HT1080 (cell line): ENCODE measurements around the gene IDH2. TPM values are rescaled to one million over a fixed set of nuclear protein-coding genes. Genes with fewer than 3 reads are reported as not detected.
"Not testable (repeated sequence)": the region's sequence is repeated elsewhere in the genome, so short reads cannot be mapped to it uniquely, and the experiment has no call there.

Source experiments
- DNase-seq: peaks from one replicate; pipeline ENCODE4 v3.0.0-alpha.2; 2015; ENCODE audit warnings: low read depth
- total RNA-seq: library from RNA; depleted of rRNA; stranded (reverse); fragments of >200 nt; shearing (Covaris generic); gene quantifications from 2 replicates; pipeline ENCODE4 v1.2.3, GENCODE V29; 2014

The IDH2 gene
- total RNA-seq, 1 experiment from 2014 or later: 7.7 TPM

DNA sequence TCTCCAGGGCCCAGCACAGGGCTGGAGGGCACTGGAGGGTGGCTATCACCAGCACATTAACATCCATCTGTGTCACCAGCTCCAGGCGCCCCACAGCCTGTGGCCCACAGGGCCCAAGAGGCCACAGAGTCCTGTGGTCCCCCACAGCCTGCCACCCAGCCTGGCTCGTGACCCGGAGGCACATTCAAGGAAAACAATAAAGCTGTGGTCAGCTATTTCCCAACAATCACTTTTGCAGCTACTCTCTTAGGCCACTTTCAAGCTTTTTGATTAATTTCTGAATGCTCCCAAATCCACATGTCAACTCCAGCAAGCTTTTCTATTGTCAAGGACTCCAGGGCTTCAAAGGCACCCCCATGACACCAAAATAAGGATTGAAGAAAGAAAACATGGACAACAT lies 16.7 kb downstream of the IDH2 start:
- no peak for DNase-seq

DNA sequence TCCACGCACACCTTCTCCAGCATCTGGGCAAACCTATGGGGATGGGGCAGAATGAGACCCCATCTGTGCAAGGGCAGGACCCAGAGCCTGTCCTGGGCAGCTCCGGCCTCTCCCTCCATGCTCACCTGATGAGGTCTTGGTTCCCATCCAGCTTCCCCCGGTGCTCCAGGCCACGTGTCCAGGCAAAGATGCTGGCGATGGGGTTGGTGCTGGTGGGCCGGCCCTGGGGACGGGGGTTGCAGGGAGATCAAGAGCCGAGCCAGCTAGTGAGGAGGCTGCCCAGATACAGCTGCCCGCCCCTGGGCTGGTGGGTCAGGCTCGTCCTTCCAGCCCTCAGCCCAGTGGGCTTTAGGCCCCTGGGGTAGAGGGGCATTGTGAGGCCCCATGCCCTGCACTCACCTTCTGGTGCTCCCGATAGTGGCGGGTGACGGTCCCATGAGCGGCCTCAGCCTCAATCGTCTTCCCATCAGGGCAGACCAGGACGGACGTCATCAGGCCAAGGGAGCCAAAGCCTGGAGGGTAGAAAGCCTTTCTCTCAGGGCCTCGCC lies 17.3 kb downstream of the IDH2 start:
- DNase-seq: no peak

DNA sequence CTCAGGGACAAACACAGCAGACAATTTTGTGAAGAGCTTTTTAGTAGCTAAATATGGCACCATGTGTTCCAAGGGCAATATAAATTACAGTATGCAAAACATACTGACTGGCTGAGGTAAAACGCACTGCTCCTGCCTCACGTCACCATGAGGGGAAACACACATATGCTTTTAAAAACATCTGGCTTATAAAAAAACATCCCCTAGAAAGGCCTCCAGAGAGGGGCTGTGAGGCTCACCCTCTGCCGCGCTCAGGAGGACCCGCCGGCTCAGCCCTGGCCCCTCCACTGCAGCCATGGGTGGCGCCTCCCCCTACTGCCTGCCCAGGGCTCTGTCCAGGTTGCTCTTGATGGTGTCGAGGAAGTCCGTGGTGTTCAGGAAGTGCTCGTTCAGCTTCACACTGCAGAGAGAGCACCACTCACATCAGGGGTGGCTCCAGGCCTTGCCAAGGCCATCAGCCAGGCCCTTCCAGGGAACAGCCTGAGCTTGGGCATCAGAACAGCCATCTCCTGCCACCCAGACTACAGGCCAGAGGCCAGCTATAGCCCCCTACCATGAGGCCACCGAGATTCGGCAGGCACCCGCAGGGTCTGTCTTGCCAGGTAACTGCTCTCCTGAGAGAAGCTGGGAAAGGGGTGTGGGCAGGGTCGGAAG lies 18.2 kb downstream of the IDH2 start:
- DNase-seq: no peak

DNA sequence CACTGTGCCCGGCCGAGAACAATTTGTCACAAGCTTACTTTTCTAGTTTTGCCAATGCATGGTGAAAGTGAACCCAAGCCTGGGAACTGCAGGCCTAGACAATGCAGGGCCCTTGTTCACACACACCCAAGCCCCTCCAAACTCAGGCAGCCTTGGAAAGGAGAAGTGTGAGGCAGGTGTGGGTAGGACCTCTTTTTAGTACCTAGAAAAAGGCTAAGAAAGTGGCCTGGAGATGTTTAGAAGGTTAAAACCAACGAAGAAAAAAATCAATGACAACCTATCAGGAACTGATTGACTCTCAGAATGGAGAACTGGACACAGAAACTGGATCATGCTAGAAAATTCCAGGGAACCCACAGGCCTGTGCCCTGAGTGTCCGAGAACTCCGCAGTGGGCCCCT lies 18.8 kb downstream of the IDH2 start:
- DNase-seq: no peak

DNA sequence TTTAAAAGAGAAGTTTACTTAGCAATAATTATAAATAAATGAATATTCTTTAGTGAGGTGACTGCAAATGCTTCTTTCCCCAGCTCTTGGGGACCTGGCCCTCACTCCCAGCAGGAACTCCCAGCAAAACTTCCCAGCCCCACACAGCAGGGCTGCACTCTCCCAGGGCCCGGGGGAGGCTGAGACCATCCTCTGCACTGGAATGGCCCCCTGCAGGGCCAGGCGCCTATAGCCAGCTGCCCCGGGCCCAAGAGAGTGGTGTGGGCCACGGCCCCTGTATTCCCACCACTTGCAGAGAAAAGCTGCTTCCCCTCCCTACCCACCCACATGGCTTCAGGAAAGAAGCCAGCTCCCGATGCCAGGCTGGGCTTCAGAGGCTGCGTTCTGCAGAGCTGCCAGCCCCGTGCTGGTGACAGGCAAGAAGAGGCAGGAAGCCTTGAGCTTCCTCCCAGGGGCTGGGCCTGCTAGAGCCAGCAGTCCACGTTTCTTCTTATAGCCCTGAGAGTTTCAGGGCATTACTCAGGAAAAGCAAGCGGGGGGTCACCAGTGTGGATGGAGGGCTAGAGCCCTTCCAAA lies 20.0 kb downstream of the IDH2 start:
- no peak for DNase-seq

DNA sequence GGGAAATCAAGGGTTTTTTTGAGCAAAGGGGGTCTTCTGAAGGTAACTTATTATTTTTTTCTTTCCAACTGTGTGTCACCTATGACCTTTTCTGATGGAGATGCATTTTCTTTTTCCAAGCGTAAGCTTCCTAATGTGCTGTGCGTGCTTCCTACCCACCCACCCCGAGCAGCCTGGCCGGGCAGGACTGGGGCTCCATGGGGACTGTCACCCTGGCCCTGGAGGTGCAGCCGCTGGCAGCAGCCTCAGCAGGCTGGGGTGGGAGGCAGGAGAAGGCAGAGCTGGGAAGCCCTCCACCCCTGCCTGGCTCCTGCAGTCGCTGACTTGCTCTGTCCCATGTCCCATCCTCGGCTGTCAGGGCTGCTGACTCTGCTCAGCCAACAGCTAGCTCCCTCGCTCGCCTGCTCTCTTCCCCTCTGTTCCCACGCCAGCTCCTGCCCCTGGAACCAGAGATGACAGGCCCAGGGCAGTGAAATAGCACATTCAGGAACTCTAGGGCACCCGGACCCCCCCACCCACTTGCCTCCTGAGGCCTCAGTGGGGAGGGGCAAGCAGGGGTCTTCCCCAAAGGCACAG lies 21.4 kb downstream of the IDH2 start:
- DNase-seq: no peak

DNA sequence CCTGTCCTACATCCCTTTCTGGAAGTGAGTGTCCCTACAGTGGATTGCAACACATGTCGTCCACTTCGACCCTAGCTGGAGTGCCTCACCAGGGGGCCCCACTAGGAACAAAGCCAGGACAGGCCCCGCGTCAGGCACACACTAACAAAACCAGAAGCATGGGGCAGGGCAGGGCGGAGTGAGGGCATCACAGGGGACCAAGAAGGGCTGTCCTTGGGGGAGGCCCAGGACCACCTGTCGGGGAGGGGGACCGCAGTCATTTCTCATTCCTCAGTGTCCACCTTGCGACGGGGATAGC lies 21.9 kb downstream of the IDH2 start:
- no peak for DNase-seq

DNA sequence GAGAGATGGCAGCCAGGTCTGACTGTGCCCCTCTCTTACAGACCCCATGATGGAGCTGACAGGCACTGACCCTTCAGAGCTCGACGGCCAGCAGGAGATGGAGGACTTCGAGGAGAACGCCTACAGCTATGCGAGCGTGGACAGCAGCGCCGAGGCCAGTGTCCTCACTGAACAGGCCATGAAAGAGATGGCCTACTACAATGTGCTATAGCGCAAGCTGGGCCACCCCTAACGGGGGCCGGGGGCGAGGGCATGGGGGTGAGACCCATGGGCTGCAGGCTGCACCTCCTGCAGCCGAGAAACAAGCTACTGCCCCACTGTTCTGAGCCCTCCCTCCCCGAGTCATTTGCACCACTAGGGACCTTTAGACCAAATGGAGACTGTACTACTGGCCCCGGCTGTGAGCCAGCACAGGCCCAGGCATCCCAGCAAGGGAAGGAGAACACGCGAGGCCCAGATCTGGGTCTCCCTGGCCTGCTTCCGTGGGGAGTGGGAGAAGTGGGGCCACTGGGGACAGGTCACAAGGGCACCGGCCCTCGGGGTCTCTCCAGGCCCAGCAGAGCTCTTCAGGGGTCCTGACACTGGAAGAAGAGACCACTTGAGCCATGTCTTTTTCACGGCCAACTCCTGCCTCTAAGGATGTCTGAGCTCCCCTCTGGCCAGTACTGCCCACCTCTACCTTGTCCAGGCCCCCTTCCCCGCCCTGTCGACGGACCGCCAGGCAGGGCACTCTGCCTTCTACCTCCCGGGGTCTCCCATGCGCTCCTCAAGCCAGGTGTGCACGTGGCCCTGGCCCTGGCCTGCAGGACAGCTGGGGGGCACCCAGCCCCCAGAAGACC lies 22.4 kb downstream of the IDH2 start:
- DNase-seq: no peak

DNA sequence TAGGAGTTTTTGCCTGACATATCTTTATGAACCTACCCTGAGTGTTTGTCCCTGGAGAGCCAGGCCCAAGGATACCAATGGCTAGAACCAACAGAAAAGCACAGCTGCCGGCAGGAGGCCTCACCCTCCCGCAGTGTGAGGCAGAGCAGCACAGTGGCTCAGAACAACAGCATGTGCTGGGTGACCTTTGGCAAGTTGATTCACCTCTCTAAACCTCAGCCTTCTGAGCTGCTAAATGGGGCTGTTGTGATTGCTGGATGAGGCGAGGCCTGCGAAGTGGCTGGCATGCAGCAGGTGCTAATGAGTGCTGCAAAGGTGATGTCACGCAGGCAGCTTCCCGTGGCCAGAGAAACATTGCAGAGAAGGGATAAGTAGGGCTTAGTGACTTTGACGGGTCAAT lies 23.3 kb downstream of the IDH2 start:
- no peak for DNase-seq

DNA sequence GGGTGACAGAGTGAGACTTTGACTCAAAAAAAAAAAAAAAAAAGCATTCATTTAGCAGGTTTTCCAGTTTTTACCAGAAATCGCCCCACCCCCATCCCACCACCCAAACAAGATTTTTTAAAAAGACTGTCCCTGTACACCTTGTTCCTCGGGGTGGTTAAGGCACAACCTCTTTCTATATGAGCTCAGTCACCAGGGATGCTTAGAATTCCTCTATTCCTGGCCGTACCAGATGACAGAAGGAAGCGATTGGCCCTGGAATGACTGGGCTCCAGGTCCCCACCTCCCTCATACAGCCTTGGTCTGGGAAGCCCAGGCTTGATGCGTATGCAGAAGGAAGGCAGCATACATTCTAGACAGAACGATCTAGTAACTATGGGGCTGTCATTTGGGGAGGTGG lies 25.6 kb downstream of the IDH2 start:
- no peak for DNase-seq

DNA sequence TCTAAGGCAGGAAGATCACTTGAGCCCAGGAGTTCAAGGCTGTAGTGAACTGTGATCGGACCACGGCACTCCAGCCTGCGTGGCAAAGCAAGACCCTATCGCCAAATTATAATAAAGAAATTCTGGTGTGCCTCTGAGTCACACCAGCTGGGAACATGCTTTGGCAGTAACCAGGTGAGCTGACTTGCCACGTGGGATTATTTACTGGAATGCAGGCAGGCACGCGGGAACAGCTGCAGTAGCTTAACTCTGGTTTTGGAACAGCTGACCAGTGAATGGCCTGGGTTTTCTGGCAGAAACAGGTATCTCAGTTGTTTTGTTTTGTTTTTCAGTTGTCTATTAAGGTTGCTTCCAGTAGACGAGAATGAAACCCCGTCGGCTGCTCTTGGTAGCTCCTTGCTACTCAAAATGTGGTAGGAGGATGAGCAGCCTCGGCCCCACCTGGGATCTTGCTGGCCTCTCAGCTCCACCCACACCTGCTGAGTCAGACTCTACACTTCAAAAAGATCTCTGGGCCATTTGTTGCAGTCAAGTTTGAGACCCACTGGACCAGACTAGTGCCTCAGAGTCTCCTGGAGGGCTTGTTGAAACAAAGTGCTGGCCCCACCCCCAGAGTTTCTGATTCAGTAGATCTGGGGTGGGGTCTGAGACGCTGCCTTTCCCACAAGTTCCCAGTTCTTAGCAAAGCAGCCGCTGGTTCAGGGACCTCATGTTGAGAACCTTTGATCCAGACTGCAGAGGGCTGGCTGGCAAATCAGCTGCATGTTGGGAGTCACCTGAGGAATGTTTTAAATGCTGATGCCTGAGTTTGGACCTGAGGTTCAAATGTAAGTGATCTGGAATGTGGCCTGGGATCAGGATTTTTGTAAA lies 26.6 kb downstream of the IDH2 start:
- DNase-seq: no peak

DNA sequence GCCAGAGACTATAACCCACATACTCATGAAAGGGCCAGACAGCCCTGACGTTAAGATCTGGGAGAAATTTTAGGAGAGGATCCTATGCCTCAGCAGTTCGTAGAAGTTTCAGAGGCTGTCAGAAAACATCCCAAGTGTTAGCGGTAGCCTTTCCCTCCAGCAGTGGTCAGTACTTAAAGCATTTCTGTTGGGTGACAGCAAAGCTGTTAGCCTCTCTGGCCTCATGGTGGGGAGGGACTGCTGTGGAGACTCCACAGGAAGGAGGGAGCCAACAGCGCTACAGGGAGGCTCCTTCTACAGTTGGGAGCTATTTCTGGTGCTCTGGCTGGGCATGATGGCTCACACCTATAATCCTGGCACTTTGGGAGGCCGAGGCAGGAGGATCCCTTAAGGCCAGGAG lies 27.4 kb downstream of the IDH2 start:
- DNase-seq: no peak

DNA sequence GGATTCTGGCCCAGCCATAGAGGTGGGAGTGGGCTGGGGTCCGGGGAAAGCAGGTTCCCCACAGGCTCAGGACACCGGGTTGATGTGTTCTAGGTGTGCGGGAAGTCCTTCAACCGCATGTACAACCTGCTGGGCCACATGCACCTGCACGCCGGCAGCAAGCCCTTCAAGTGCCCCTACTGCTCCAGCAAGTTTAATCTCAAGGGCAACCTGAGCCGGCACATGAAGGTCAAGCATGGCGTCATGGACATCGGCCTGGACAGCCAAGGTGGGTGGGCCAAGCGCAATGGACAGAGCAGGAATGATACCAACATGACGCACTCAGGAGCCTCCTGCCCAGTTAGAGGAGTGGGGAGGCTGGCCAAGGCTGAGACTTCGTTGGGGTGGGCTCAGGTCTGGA lies 28.2 kb downstream of the IDH2 start:
- no peak for DNase-seq

DNA sequence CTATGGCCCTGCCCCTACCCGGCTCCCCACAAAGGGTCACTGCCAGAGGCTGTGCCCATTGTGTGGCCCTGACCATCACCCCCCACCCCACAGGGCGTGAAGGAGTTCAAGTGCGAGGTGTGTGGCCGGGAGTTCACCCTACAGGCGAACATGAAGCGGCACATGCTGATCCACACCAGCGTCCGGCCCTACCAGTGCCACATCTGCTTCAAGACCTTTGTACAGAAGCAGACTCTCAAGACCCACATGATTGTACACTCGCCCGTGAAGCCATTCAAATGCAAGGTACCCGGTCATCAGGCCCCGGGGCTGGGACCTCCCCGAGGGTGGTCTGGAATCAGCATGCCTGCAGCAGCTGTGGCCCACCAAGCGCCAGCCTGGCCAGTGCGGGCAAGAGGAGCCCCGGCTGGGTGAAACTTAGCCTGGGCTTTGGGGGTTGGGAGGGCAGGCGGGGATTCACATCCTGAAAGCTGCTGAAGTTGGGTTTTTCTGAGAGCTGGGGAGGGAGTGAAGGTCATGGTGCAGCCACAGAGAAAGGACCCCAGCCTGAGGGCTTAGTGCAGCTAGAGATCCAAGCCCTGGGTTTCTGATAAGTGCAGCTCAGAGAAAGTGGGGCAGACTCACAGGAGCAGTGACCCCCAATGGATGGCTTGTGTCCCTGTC lies 29.2 kb downstream of the IDH2 start:
- DNase-seq: no peak

DNA sequence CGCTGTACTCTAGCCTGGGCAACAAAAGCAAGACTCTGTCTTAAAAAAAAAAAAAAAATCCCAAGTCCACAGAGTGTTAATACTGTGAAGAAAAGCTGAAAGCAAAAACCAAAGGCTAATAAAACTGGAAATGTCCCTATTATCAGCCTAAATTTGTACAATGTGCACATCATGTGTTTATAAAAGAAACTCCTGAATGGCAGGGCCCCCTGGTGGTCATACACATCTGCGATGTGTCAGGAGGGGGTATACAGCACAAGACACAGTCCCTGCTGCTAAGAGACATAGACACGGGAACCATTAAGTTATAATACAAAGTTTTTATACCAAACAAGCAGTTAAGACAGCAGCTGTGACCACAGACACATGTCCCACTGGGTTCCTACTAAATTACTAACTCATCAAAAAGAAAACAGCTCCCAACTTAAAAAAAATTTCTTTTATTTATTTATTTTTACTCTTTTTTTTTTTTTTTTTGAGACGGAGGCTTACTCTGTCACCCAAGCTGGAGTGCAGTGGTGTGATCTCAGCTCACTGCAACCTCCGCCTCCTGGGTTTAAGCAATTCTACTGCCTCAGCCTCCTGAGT lies 31.0 kb downstream of the IDH2 start:
- DNase-seq: peak; percentile 61

DNA sequence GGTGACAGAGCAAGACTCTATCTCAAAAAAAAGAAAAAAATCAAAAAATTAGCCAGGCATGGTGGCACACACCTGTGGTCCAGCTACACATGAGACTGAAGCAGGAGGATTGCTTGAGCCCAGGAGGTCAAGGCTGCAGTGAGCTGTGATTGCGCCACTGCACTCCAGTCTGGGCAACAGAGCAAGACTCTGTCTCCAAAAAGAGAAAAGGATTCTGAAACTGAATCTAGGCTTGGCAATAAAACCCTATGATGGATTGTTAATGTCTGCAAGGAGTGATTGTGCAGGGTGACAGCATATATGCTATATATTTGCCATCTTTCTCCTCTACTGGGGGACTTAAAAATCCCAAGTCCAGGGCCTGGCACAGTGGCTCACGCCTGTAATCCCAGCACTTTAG lies 31.6 kb downstream of the IDH2 start:
- DNase-seq: not testable (repeated sequence)

DNA sequence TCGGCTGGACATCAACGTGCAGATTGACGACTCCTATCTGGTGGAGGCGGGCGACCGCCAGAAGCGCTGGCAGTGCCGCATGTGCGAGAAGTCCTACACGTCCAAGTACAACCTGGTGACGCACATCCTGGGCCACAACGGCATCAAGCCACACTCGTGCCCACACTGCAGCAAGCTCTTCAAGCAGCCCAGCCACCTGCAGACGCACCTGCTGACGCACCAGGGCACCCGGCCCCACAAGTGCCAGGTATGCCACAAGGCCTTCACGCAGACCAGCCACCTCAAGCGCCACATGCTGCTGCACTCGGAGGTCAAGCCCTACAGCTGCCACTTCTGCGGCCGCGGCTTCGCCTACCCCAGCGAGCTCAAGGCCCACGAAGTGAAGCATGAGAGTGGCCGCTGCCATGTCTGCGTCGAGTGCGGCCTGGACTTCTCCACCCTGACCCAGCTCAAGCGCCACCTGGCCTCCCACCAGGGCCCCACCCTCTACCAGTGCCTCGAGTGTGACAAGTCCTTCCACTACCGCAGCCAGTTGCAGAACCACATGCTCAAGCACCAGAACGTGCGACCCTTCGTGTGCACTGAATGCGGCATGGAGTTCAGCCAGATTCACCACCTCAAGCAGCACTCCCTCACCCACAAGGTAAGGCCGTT lies 34.2 kb downstream of the IDH2 start:
- DNase-seq: no peak

DNA sequence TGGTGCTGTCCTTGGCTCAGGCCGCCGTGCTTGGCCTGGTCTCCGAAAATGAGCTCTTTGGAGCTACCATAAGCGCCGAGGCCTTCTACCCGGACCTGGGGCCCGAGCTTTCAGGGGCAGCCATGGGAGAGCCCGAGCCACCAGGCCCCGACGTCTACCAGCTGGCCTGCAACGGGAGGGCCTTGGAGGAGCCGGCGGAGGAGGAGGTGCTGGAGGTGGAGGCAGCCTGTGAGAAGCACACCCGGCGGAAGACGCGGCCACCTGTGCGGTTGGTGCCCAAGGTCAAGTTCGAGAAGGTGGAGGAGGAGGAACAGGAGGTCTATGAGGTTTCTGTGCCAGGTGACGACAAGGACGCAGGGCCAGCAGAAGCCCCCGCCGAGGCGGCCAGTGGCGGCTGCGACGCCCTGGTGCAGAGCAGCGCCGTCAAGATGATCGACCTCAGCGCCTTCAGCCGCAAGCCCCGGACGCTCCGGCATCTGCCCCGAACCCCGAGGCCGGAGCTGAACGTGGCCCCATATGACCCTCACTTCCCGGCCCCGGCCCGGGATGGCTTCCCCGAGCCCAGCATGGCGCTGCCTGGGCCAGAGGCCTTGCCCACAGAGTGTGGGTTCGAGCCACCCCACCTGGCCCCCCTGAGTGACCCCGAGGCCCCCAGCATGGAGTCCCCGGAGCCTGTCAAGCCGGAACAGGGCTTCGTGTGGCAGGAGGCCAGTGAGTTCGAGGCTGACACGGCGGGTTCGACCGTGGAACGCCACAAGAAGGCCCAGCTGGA lies 34.9 kb downstream of the IDH2 start:
- no peak for DNase-seq

DNA sequence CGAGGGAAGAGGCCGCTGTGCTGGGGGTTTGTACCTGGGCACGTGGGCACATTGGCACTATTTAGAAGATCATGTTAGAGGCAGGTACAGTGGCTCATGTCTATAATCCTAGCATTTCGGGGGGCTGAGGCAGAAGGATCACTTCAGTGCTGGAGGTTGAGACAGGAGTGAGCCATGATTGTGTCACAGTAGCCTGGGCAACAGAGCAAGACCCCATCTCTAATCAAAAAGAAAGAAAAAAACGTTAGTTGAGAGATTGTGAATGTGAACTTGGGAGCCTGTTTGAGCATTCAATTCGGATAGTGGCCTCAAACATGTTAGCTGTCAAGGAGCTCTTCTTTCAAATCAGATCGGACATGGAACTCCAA lies 36.6 kb downstream of the IDH2 start:
- DNase-seq: no peak
